ENCODE measurements around the gene ARID3A.

ARID3A gene

DNA sequence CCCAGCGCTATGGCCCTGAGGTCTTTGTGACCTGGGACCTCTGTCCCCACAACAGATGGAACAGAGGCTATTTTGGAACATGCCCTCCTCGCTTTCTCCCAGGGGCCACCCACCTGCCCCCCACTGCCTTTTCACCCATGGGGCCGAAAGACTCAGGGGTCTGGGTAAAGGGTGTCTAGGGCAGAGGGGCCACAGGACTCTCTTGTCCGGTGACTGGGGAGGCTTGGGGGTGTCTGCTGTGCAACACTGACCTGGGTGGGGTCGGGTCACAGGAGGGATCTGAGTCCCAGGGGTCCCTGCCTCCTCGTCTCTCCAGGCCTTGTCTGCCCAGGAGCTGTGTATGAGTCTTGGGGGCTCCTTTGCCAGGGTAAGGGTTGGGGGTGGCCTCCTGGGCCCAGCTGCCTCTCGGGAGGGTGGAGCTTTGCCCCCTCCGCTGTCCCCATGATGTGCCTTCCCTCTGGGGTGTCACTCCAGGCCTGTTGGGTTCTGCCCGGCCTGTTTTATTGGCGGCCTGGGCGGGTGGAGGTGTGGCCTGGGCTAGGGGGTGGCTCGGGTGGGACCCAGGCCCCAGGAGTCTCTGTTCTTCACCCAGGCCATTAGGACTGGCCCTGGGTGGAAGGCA, 2.1 kb downstream of the ARID3A start:
- no peak for DNase-seq (ENCODE audit: insufficient read length, low spot score)
- FAIRE-seq = no peak

DNA sequence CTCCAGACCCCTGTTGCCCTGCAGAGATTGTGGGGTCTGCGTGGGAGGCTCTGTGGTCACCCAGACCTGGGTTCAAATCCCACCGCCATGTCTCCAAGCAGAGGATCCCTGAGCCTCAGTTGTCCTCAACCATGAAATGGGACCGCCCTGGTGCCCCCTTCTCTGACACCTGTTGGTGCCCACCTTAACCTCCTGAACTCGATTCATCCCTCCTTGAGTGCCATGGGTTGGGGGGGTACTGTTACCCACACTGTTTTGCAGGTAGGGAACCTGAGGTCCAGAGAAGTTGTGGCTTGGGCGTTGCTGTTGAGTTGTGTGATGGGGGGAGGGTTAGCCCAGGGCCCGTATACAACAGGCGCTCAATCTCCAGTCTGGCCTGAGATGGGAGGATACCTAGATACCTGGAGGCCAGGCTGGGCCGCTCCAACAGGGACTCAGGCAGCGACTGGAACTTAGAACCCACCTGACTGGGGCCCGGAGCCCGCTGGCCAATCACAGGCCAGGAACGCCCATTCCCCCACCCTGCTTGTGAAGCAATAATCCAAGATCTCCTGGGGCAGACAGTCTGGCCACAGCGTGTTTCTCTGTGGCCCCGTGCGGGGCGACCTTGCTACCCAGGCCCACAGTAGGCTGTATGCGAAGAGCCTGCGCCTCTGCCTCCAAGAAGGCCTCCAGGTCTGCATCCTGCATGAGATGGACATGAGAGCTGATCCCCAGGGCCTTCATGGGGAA, 2.8 kb downstream of the ARID3A start:
- FAIRE-seq = no peak
- no peak for DNase-seq (ENCODE audit: insufficient read length, low spot score)

DNA sequence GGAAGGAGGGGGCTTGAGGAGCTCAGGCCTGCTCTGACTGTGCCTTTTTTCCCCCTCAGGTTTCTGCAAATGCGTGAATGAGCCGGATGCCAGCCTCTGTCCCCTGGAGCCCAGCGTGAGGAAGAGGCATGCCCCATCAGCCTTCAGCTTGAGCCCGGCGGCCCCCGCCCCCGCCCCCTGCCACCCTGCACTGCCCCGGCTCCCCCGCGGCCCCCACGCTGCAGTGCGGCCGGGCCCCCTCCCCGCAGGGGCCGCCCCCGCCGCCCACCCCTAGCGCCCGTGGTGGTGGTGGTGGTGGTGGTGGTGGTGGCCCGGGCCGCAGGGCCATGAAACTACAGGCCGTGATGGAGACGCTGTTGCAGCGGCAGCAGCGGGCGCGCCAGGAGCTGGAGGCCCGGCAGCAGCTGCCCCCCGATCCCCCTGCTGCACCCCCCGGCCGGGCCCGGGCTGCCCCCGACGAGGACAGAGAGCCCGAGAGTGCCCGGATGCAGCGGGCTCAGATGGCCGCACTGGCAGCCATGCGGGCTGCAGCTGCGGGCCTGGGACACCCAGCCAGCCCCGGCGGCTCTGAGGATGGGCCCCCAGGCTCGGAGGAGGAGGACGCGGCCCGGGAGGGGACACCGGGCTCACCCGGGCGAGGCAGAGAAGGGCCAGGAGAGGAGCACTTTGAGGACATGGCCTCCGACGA, 3.5 kb downstream of the ARID3A start:
- FAIRE-seq = no peak
- no peak for DNase-seq (ENCODE audit: insufficient read length, low spot score)

DNA sequence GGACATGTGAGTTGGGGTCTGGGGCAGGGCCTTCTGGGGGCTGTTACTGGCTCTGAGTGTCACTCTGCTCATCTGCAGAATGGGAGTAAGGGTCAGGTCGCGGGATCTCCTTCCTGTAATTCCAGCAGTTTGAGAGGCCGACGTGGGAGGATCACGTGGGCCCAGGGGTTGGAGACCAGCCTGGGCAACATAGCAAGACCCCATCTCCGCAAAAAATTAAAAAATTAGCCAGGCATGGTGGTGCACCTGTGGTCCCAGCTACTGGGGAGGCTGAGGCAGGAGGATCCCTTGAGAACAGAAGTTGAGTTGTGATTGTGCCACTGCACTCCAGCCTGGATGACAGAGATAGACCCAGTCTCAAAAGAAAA, 4.0 kb downstream of the ARID3A start:
- no peak for DNase-seq (ENCODE audit: insufficient read length, low spot score)
- FAIRE-seq = no peak

DNA sequence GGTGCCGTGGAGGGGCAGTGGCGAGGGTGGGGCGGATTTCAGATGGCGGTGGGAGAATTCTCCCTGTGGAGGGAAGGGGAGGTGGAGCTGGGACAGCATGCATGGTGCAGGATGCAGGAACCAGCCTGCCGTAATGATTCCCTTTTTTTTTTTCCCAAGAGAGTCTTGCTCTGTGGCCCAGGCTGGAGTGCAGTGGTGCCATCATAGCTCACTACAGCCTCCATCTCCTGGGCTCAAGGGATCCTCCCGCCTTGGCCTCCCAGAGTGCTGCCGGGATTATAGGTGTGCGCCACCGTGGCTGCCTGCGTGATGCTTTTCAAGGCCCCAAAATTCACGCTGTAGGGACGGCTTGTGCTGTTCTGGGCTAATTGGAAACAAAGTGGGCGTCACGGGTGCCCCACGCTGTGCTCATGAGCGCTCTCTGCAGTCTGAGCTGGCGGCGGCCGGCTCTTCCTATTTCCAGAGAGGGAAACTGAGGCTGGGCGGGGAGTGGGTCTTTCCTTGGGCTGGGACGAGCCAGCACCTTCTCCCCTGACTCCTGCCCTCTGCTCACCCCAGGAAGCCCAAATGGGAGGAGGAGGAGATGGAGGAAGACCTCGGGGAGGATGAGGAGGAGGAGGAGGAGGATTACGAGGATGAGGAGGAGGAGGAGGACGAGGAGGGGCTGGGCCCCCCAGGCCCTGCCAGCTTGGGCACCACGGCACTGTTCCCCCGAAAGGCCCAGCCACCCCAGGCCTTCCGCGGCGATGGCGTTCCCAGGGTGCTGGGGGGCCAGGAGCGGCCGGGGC, 6.2 kb downstream of the ARID3A start:
- DNase-seq (ENCODE audit: insufficient read length, low spot score) (no peak), FAIRE-seq (no peak)

DNA sequence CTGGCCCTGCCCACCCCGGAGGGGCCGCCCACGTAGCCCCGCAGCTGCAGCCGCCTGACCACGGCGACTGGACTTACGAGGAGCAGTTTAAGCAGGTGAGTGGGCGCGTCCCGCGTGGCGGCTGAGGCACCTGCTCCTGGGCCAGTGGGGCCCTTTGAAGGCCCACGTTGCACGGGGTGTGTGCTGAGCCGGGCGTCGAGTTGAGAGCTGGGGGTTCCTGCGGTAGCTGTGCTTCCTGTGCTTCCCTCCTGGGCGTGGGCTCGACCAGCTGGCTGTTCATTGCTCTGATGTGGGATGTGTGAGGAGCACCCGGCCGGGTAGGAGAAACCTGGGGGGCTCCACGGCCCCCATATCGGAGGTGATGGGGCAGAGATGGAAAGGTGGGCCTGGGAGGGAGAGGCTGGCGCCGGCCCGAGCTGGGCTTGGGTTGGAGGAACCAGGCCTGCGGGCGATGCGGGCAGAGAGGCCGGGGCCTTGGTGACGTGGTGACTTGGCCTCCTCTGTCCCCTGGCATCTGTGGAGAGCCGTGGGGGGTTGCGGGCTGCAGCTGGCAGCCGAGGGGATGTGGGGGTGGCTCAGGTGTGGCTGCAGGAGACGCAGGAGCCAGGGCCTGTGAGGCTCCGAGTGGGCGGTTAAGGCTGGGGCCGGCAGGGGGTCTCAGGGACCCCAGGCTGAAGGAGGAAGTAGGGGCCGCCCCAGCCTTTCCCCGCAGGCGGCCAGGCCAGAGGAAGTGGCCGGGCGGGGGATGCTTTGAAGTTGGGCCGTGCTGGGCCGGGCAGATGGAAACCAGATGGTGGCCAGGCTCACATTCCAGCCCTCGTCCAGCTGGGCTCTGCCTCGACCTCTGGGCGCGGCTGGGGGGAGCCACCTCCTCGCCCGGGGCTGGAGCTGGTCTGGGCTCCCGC, 7.1 kb downstream of the ARID3A start:
- peak; percentile 80 for DNase-seq (ENCODE audit: insufficient read length, low spot score)
- peak; percentile 62 for FAIRE-seq

DNA sequence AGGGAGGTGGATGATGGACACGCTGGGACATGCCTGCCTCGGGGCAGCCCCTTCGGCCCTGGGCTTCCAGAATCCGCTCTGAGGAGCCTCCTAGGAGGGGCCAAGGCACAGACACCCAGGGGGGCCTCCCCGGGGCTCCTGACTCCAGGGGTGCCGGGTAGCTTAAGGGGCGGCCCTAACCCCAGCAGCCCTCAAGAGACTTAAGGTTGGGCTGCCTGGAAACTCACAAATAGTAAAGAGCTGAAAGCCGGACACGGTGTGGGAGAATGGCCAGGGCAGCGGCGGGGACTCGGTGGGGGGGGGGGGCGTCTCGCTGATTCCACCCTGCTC, 7.7 kb downstream of the ARID3A start:
- no peak for FAIRE-seq
- DNase-seq (ENCODE audit: insufficient read length, low spot score) = no peak

DNA sequence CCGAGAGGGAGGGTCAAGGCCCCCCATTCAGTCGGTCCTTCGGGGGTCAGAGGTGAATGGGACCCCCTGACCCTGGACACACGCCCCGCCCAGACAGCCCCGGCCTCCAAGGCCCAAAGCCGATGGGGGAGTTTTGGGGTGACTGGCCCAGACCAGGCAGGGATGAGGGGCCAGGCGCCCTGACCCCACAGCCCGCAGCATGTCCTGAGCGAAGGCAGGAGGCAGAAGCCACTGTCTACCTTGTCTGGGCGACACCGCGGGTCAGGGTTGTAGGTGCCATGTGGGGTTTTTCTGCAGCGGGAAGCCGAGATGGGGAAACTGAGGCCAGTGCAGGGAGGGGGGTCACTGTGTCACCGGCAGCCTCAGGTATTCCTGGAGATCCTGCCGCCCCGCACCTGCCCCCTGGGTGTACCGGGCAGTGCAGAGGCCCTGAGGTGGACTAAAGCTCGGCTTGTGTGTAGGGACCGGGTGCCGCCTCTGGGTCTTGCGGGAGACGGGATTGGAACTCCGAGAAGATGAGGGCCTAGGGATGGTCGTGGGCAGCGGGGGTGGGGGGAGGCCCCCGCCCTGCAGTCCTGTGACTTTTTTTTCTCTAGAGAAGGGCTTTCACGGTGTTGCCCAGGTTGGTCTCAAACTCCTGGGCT, 8.5 kb downstream of the ARID3A start:
- DNase-seq (ENCODE audit: insufficient read length, low spot score) (no peak), FAIRE-seq (no peak)

DNA sequence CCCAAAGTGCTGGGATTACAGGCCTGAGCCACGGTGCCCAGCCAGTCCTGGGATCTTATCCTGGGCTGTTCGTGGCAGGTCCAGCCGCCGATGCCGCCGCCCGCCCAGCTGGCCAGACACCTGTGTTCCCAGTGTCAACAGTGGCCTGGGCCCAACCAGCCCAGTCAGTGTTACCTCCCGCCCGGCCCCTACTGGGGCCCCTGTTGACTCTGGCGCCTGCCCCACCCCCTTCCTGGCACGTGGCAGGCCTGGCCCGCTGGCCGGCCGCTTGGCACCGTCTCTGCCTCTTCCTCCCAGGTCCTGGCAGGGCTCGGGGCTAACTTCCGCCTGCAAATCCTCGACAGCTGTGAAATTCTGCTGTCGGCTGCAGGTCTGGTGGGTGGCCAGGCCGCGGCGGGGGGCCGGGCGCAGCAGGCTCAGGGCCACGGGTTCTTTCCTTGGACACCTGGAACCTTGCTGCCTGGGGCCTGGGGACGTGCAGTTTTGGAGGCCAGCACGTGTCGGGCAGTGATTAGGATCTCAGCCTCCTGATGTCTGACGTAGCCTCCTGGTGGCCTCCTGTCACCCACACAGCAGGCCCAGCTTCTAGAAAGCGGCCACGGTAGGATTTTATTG, 9.1 kb downstream of the ARID3A start:
- FAIRE-seq = no peak

DNA sequence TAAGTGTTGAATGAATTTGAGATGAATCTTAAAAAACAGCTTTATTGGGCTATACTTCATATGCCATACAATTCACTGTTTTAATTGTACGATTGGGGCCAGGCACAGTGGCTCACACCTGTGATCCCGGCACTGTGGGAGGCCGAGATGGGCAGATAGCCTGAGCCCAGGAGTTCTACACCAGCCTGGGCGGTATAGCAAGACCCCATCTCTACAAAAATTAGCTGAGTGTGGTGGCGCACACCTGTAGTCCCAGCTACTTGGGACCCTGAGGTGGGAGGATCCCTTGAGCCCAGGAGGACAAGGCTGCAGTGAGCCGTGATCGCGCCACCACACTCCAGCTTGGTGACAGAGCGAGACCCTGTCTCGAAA, 10.3 kb downstream of the ARID3A start:
- DNase-seq (ENCODE audit: insufficient read length, low spot score) (no peak), FAIRE-seq (no peak)

More for the DNA sequence above, 9.1 kb downstream of the ARID3A start:
- DNase-seq (ENCODE audit: insufficient read length, low spot score) = no peak

DNA sequence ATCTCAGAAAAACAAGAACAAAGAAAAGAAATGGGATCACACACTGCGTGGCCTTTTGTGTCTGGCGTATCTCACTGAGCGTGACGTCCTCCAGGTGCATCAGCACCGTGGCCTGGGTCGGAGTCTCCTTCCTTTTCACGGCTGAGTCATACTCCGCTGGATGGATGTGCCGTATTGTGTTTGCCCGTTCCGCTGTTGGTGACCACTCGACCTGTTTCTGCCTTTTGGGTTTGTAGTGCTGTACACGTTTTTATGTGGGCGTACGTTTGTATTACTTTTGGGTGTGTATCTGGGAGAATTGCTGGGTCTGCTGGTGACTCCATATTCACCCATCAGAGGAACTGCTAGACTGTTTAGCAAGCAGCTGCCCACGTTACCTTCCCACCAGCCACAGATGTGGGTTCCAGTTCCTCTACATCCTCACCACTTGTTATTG, 11.4 kb downstream of the ARID3A start:
- no peak for FAIRE-seq
- no peak for DNase-seq (ENCODE audit: insufficient read length, low spot score)

DNA sequence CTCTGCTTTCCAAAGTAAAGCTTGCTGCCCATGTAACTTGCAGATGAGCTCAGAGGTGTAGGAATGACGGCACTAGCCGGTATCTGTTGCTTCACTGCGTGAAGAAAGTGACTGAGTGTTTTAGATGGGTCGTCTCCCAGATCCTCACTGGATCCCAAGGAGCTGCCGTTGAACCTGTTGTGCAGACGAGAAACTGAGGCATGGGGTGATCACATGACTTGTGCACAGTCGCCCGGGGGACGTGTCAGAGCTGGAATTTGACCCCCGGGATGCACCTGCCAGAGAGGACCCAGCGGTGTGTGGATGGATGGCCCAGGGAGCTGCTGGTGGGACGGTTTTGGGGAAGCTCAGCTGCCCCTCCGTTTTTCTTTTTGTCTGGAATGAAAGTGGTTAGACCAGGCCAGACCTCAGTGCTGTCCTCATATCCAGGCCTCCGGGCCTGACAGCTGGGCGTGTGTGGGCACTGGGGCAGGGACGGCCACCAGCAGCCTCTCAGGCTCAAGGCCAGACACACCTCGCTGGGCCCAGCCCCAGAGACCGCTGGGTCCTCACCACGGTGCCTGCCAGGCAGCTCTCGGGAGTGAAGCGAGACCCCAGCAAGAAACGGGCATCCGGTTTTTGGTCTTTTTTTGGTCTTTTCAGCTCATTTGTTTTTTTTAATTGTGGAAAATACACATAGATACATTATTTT, 12.5 kb downstream of the ARID3A start:
- FAIRE-seq (no peak), DNase-seq (ENCODE audit: insufficient read length, low spot score) (no peak)

DNA sequence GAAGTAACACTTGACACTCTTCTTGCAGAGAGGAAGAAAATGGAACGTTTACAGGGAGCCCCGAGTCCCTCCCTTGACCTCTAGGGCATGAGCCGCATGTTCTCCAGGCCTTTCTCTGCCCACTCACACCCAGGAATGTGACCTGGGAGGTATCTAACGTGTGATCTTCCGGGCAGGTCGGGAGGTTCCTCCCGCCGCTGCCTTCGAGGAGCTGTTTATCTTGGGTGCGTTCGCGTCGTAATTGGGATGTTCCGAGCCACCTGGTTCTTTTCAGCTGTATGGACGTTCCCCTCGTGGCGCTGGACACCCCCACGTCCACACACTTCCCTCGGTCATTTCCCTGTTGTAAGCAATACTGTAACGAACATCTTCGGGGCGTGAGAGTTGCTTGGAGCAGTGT, 13.6 kb downstream of the ARID3A start:
- DNase-seq (ENCODE audit: insufficient read length, low spot score) (no peak), FAIRE-seq (no peak)

DNA sequence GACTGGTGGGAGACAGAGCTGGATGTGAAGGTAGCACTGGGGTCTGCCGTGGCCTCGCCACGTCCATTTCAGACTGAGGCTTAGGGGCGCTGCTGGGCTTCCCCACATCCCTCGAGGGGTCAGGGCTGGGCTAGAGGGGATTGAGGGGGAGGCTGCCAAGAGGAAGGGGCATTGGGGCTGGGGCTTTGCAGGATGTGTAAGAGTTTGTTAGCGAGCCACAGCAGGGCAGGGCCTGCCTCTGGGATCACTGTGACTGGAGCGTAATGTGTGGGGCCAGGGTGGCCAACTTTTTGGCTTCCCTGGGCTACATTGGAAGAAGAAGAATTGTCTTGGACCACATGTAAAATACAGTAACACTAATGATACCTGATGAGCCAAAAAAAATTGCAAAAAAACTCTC, 14.1 kb downstream of the ARID3A start:
- FAIRE-seq (no peak), DNase-seq (ENCODE audit: insufficient read length, low spot score) (no peak)

DNA sequence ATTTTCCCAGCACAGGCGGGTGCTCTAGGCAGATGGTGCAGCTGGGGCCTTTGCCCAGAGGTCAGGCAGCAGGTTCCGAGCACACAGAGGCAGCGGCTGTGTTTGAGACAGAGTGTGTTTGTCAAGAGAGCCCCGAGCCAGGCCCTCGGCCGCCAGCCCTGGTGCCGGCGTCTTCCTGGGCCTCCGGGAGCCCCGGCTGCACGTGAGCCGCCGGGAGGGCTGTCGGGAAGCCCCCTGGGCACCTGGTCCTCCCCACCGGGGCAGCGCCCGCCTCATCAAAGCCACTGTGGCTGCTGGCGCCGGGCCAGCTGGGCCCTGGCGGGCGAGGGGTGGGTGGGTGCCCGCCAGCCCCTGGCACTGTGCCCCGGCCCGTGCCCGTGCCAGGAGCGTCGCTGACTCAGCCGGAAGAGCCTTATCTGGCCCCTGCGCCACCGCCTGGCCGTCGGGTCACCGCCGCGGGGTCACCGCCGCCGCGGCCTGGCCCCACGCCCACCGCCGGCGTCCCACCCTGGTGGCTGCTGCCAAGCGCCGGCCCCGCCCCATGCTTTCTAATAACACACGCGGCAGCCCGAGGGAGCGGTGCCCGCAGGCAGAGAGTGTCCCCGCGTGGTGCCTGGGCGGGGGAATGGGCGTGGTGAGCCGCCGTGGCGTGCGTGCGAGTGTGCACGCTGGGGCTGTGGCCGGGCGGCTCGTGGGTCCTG, 14.9 kb downstream of the ARID3A start:
- no peak for FAIRE-seq
- DNase-seq (ENCODE audit: insufficient read length, low spot score) = no peak

DNA sequence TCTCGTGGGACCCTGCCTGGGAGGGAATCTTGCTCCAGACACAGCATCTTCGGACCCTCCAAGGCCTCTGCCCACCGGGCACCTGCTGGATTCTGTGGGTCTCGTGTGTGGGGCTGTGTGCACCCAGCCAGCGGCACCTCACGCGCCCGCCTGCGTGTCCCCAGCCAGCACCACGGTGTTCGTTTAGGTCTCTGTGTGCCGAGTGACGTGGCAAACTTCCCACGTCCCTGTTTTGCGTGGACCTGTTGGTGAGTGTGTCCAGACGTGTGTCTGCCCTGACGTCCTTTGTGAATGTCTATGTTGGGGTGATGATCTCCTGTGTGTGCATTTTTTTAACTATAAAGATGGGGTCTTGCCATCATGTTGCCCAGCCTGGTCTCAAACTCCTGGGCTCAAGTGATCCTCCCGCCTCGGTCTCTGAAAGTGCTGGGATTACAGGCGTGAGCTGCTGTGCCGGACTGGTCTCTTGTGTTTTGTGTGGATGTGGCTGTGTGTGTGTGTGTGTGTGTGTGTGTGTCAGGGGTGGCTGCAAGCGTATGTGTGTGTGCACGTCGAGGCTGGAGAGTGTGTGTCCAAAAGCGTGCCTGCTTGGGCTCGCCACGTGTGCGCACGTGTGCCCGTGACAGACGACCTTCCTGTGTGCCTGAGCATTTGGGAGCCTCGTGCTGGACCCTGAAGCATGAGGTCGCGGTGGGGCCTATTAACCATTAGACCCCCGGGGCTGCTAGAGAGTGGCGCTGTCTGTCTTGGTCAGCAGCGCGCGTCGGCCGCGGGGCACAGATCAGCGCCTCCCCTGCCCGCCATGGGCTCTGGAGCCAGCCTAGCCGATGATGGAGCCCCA, 15.7 kb downstream of the ARID3A start:
- no peak for FAIRE-seq

DNA sequence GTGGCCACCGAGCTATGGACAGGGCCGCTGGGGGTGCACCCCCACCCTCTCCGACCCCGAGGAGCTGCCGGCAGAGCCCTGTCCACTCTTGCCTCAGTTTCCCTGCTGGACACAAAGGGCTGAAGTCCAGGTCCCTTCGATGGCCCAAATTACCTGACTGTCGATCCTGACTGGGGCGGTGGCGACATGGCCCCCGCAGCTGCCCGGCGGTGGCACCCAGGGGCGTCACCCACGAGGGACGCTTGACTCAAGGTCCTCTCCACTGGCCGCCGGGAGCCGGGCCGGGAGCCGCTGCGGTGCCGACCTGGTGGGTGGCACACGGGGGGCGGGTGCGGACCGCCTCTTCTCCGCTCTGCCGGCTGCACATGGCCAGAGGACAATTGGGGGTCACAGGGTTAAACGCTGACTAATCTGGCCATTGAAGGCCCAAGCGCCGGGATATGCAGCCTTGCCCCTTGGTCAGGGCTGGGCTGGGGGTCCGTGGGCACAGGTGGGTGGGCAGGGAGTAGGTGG, 16.4 kb downstream of the ARID3A start:
- DNase-seq (ENCODE audit: insufficient read length, low spot score) = no peak
- no peak for FAIRE-seq

More for the DNA sequence above, 15.7 kb downstream of the ARID3A start:
- no peak for DNase-seq (ENCODE audit: insufficient read length, low spot score)
